GM21447 (cell line): ENCODE data around the gene SLC4A3.

ENCODE experiments used
- ATAC-seq: cut with Tn5 transposase; IDR thresholded peaks from one replicate; pipeline ENCODE4 v1.9.1; 2021; ENCODE audit not compliant: unreplicated experiment

The SLC4A3 gene

DNA sequence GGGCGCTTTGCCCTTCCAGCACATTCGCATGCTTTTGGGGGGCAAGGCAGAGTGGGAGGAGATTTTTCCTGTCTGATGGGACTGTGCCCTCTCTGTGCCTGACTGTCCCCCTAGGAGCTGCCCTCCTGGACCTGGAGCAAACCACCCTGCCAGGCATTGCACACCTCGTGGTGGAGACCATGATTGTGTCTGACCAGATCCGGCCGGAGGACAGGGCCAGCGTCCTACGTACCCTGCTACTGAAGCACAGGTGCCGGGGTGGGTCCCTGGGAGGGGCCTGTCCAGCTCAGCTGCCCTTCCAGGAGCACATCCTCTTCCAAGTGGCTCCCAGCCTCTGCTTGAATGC lies 5.3 kb downstream of the SLC4A3 start:
- no peak for ATAC-seq

- ATAC-seq: no peak
These were observed 6.0 kb downstream of the SLC4A3 start for GRCh38 chr2:219633276-219634065.

GRCh38 chr2:219634171-219634940 lies 6.9 kb downstream of the SLC4A3 start:
- ATAC-seq: no peak

DNA sequence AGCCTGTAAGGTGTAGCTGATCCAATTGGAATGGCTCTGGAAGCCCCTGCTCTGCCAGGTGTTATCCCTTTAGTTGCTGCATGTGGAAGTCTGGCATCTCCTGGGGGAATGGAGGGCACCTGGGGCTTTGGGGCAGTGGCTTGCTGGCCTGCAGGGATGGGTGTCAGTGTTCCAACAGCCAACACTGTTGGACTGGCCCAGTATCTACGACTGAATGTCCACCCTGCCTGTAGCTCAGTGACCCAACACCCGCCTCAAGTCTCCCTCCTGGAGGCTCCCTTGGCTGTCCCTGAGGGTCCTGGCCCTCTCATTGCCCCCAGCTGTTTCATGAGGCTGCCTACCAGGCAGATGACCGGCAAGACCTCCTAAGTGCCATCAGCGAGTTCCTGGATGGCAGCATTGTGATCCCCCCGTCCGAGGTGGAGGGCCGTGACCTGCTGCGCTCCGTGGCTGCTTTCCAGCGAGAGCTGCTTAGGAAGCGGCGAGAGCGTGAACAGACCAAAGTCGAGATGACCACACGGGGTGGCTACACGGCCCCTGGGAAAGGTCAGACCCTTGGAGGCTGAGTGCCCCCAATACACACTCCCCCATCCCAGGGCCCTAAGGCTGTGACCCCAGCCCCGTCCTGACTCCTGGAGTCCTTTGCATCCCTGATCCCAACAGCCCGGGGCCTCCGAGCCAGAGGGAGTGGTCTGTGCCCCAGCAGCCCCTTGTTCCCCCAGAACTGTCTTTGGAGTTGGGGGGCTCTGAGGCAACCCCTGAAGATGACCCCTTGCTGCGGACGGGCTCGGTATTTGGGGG lies 7.7 kb downstream of the SLC4A3 start:
- ATAC-seq: no peak

- no peak for ATAC-seq
These were observed 8.9 kb downstream of the SLC4A3 start for GRCh38 chr2:219636144-219636915.

- no peak for ATAC-seq
These were observed 9.8 kb downstream of the SLC4A3 start for GRCh38 chr2:219636941-219637841.

- ATAC-seq: no peak
These were observed 10.4 kb downstream of the SLC4A3 start for GRCh38 chr2:219637842-219638185.

GRCh38 chr2:219638217-219638947 lies 11.0 kb downstream of the SLC4A3 start:
- no peak for ATAC-seq

GRCh38 chr2:219638948-219639755 lies 11.7 kb downstream of the SLC4A3 start:
- no peak for ATAC-seq

DNA sequence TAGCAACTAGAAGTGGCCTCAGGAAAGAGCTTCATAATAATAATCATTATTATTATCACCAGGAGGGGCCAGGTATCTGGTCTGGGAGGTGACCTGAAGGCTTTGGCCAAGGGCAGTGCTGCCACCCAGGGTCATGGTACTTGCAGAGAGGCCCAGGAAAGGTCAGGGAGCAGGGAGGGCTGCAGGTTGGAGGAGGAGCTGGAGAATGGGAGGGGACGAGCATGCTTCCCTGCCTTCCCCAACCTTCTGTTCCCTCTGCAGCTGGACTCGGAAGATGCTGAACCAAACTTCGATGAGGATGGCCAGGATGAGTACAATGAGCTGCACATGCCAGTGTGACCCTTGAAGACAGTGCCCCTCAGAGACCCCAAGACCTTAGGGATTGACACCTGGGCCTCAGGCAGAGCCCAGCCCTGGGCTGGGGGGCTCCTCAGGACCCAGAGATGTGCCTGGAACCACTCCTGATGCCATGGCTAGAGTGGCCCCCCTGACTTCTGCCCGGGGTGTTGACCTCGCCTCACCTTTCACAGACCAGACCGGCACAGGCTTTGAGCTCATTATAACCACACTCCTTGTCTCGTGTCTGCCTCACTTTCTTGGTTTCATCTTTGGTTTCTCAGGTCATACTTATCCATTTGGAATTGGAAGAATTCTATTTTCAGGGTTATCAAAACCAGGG lies 14.1 kb downstream of the SLC4A3 start:
- ATAC-seq: no peak

DNA sequence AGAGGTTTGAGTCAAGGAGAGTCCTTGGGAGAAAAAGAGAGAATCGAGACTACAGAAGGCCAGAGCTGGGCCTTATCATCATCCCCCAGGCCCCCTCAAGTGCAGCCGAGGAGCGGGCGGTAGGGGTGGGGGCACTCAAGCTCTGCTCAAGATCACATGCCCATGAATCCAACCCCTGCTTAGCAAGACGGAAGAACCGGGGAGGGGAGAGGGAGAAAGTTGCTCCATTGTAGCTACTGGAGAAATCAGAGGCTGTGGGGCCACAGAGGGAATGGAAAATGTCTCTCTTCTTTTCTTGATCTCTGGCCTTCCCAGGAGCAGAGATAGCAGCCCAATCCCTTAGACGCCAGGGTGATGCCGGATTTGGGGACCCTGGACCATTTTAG lies 14.6 kb downstream of the SLC4A3 start:
- ATAC-seq: no peak

GRCh38 chr2:219642465-219643083 lies 15.1 kb downstream of the SLC4A3 start:
- ATAC-seq: peak; percentile 98

DNA sequence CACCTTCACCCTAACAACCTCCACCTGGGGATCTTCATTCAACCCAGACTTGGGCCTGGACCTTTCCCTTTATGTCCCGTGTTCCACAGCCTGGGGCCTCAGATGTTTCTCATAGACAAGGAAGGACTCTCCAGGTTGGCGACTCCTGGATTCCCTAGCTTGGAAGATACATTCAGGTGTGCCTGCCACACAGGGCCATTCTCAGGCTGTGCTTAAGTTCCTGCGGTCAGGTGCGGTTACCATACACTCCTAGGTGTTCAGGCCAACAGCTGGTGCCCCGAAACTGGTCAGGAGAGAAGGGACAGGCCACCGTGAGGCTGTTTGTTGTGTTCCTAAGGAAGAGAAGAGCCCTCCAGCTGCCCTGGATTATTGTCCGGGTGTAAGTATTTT lies 15.6 kb downstream of the SLC4A3 start:
- no peak for ATAC-seq

- no peak for ATAC-seq
These were observed 16.5 kb downstream of the SLC4A3 start for GRCh38 chr2:219643788-219644398.

GRCh38 chr2:219644801-219645480 lies 17.5 kb downstream of the SLC4A3 start:
- ATAC-seq: no peak
